Activated T-helper 1 cell treated with anti-CD3 and anti-CD28 coated beads, Interleukin-2, amount 50 U/mL, for 16 hours (primary cell): Measurements from ENCODE around the gene SLC15A1.

Source experiments
- DNase-seq, 2 donors: peaks; one replicate each; pipeline ENCODE4 v3.0.0-alpha.2; 2020; ENCODE audit warnings: low read depth in 1 of 2, low spot score in 1 of 2

The SLC15A1 gene

GRCh38 chr13:98706446-98707110, 45.9 kb downstream of the SLC15A1 start:
- no peak for DNase-seq

GRCh38 chr13:98697791-98698190, 54.7 kb downstream of the SLC15A1 start:
- DNase-seq: no peak

- no peak for DNase-seq
These were observed 58.7 kb downstream of the SLC15A1 start for GRCh38 chr13:98693756-98694155.

- no peak for DNase-seq
These were observed 61.1 kb downstream of the SLC15A1 start for GRCh38 chr13:98691360-98691759.

- no peak for DNase-seq
These were observed 62.0 kb downstream of the SLC15A1 start for GRCh38 chr13:98690348-98691022.

GRCh38 chr13:98689347-98689968, 63.0 kb downstream of the SLC15A1 start:
- DNase-seq: no peak

- no peak for DNase-seq
These were observed 64.1 kb downstream of the SLC15A1 start for GRCh38 chr13:98688373-98688772.

- no peak for DNase-seq
These were observed 65.2 kb downstream of the SLC15A1 start for GRCh38 chr13:98687319-98687718.

GRCh38 chr13:98686270-98686669, 66.2 kb downstream of the SLC15A1 start:
- DNase-seq: no peak

- no peak for DNase-seq
These were observed 67.3 kb downstream of the SLC15A1 start for GRCh38 chr13:98685146-98685545.

GRCh38 chr13:98681049-98681448, 71.4 kb downstream of the SLC15A1 start:
- no peak for DNase-seq

- no peak for DNase-seq
These were observed 73.7 kb downstream of the SLC15A1 start for GRCh38 chr13:98678741-98679140.

- no peak for DNase-seq
These were observed 75.1 kb downstream of the SLC15A1 start for GRCh38 chr13:98677398-98677797.

GRCh38 chr13:98676239-98676638, 76.2 kb downstream of the SLC15A1 start:
- no peak for DNase-seq

GRCh38 chr13:98675837-98676236, 76.6 kb downstream of the SLC15A1 start:
- DNase-seq: no peak

GRCh38 chr13:98675066-98675465, 77.4 kb downstream of the SLC15A1 start:
- DNase-seq: no peak

- no peak for DNase-seq
These were observed 79.4 kb downstream of the SLC15A1 start for GRCh38 chr13:98672947-98673613.

GRCh38 chr13:98668155-98668554, 84.3 kb downstream of the SLC15A1 start:
- no peak for DNase-seq

GRCh38 chr13:98665638-98665995, 86.9 kb downstream of the SLC15A1 start:
- no peak for DNase-seq

GRCh38 chr13:98664924-98665637, 87.4 kb downstream of the SLC15A1 start:
- no peak for DNase-seq

- DNase-seq: no peak
These were observed 88.0 kb downstream of the SLC15A1 start for GRCh38 chr13:98664510-98664909.
